Motor neuron (in vitro differentiated cells): Measurements from ENCODE around the gene SUFU. TPM values are rescaled to one million over a fixed set of nuclear protein-coding genes. Genes with fewer than 3 reads are reported as not detected.
A peak's percentile ranks its signal among the peaks of the same experiment; 100 is the strongest.
"Not testable (repeated sequence)": the region's sequence is repeated elsewhere in the genome, so short reads cannot be mapped to it uniquely, and the experiment has no call there.

Source experiments
- ATAC-seq, 8 experiments: fragments of 200-7000 bp; cut with Tn5 transposase; replicated peaks in 6 of 8; 2 replicates each; pipeline ENCODE4 v1.8.0; 2021; ENCODE audit warnings: mild to moderate bottlenecking in 8 of 8, moderate library complexity in 8 of 8
- H3K27ac ChIP-seq, 2 donors: fragments of 250-450 bp; sonication (Bioruptor Pico); 2 replicates each; pipeline ENCODE4 v1.9.0; 2021; ENCODE audit warnings: antibody characterized with exemption in 2 of 2, mild to moderate bottlenecking in 2 of 2, moderate library complexity in 1 of 2
- H3K4me1 ChIP-seq, 2 donors: fragments of 250-450 bp; sonication (Bioruptor Pico); replicated peaks in 1 of 2; 2 replicates each; pipeline ENCODE4 v1.6.1; 2021; ENCODE audit warnings: antibody characterized with exemption in 2 of 2, mild to moderate bottlenecking in 2 of 2, moderate library complexity in 1 of 2
- H3K4me3 ChIP-seq, 5 donors: fragments of 250-450 bp; sonication (Bioruptor Pico); 2 replicates each; pipeline ENCODE4 v1.9.0; 2021; ENCODE audit warnings: antibody characterized with exemption in 5 of 5, mild to moderate bottlenecking in 5 of 5, moderate library complexity in 4 of 5
- WGBS, 10 experiments: fragments of 450-650 bp; shearing (Covaris generic); methylation state at CpG; one replicate each; pipeline ENCODE4 v1.0.0; 2022; 5-methylcytosine and 5-hydroxymethylcytosine counted together
- in situ Hi-C, 9 experiments: fragments of 400-800 bp; cut with MboI; loops; one replicate each; pipeline ENCODE4 v1.15.0; 2021; ENCODE audit warnings: low sequenced_read_pairs in 9 of 9, low pct_unique_long_range_greater_than_20kb in 2 of 9; ENCODE audit not compliant: unreplicated experiment in 9 of 9
- total RNA-seq, 8 experiments: library from RNA; unstranded; fragments of 300-600 nt; gene quantifications; 2 replicates each; pipeline versions ENCODE4 v1.2.3 to v1.2.4, GENCODE V29; 2022

Gene SUFU
- total RNA-seq, 8 experiments from 2014 or later = 2.9 to 9.7 (median 4.8) TPM

- no peak for ATAC-seq
- in situ Hi-C loops = no loop called here
- Histone ChIP-seq H3K4me3 (no peak overlapping the region), H3K4me1 (peaks cover 34 to 39% of the 10 kb centered on the region in 2 donors), H3K27ac (no peak overlapping the region)
- WGBS, 10 experiments = 60 to 100% methylated on average over 1 of the region's 1 CpG; no CpG with 5 or more reads in 8 of the 10 experiments
Measured at GRCh38 chr10:102653060-102653459, 149.3 kb downstream of the SUFU start.

GRCh38 chr10:102654566-102654965, 150.8 kb downstream of the SUFU start:
- 80 to 100% (median 100%) methylated on average over 1 to 2 of the region's 7 CpGs; no CpG with 5 or more reads in 7 of the 10 experiments for WGBS, 10 experiments
- no peak for ATAC-seq
- Histone ChIP-seq H3K27ac (no peak overlapping the region), H3K4me3 (no peak overlapping the region), H3K4me1 (peaks cover 19 to 27% of the 10 kb centered on the region in 2 donors)
- in situ Hi-C loops = no loop called here

- in situ Hi-C loops = no loop called here
- peaks cover 15 to 25% of the 10 kb centered on the region in 2 donors for H3K4me1 ChIP-seq
- 83 to 100% (median 94%) methylated on average over 1 to 12 of the region's 12 CpGs; no CpG with 5 or more reads in 6 of the 10 experiments for WGBS, 10 experiments
- H3K4me3 ChIP-seq = no peak overlapping the region
- ATAC-seq = no peak
- no peak overlapping the region for H3K27ac ChIP-seq
Measured at GRCh38 chr10:102654969-102655368, 151.2 kb downstream of the SUFU start.

GRCh38 chr10:102656026-102656425, 152.3 kb downstream of the SUFU start:
- H3K4me3 ChIP-seq = no peak overlapping the region
- peaks cover 11 to 22% of the 10 kb centered on the region in 2 donors for H3K4me1 ChIP-seq
- WGBS, 10 experiments = 91 to 100% methylated on average over 1 to 4 of the region's 12 CpGs; no CpG with 5 or more reads in 8 of the 10 experiments
- H3K27ac ChIP-seq = no peak overlapping the region
- ATAC-seq = no peak
- in situ Hi-C loops = no loop called here

- H3K27ac ChIP-seq = no peak overlapping the region
- 87 to 100% (median 100%) methylated on average over 2 to 15 of the region's 42 CpGs; no CpG with 5 or more reads in 3 of the 10 experiments for WGBS, 10 experiments
- no peak for ATAC-seq
- peaks cover 11 to 22% of the 10 kb centered on the region in 2 donors for H3K4me1 ChIP-seq
- in situ Hi-C loops = no loop called here
- H3K4me3 ChIP-seq = no peak overlapping the region
Measured at GRCh38 chr10:102656791-102657371, 153.1 kb downstream of the SUFU start.

GRCh38 chr10:102657451-102657850, 153.7 kb downstream of the SUFU start:
- Histone ChIP-seq H3K4me3 (no peak overlapping the region), H3K27ac (no peak overlapping the region), H3K4me1 (peaks cover 11 to 16% of the 10 kb centered on the region in 2 donors)
- in situ Hi-C loops = no loop called here
- no peak for ATAC-seq
- 40 to 100% (median 87%) methylated on average over 1 to 8 of the region's 11 CpGs for WGBS, 10 experiments

- Histone ChIP-seq H3K4me3 (no peak overlapping the region), H3K27ac (no peak overlapping the region), H3K4me1 (peaks cover 11 to 16% of the 10 kb centered on the region in 2 donors)
- in situ Hi-C loops = no loop called here
- WGBS, 10 experiments = 40 to 100% (median 89%) methylated on average over 1 to 9 of the region's 13 CpGs; no CpG with 5 or more reads in 2 of the 10 experiments
- no peak for ATAC-seq
Measured at GRCh38 chr10:102657984-102658724, 154.4 kb downstream of the SUFU start.

GRCh38 chr10:102658802-102659201, 155.0 kb downstream of the SUFU start:
- in situ Hi-C loops = no loop called here
- 80 to 100% (median 100%) methylated on average over 1 to 2 of the region's 5 CpGs; no CpG with 5 or more reads in 3 of the 10 experiments for WGBS, 10 experiments
- no peak for ATAC-seq
- Histone ChIP-seq H3K4me3 (no peak overlapping the region), H3K27ac (no peak overlapping the region), H3K4me1 (peaks cover 11 to 16% of the 10 kb centered on the region in 2 donors)

- in situ Hi-C loops = no loop called here
- no peak overlapping the region for H3K4me3 ChIP-seq
- no CpG with 5 or more reads among the region's 22 CpGs for WGBS, 10 experiments
- H3K4me1 ChIP-seq = peaks cover 11 to 16% of the 10 kb centered on the region in 2 donors
- ATAC-seq = peak; percentile 58 to 85 (median 79)
- peak overlapping the region in 1 of 2 donors; percentile 60 for H3K27ac ChIP-seq
Measured at GRCh38 chr10:102660888-102661657, 157.3 kb downstream of the SUFU start.

- WGBS, 10 experiments = no CpG with 5 or more reads among the region's 6 CpGs
- H3K4me3 ChIP-seq = no peak overlapping the region
- in situ Hi-C loops = no loop called here
- ATAC-seq = peak in 6 of 8 experiments; percentile 5 to 31 (median 22)
- peaks cover 11 to 16% of the 10 kb centered on the region in 2 donors for H3K4me1 ChIP-seq
- H3K27ac ChIP-seq = peak overlapping the region in 1 of 2 donors; percentile 60
Measured at GRCh38 chr10:102661658-102662028, 157.9 kb downstream of the SUFU start.

GRCh38 chr10:102665904-102666509, 162.2 kb downstream of the SUFU start:
- Histone ChIP-seq H3K4me1 (peaks cover 30 to 39% of the 10 kb centered on the region in 2 donors), H3K4me3 (no peak overlapping the region), H3K27ac (no peak overlapping the region)
- ATAC-seq = no peak
- WGBS, 10 experiments = 20 to 100% (median 89%) methylated on average over 1 to 8 of the region's 9 CpGs; no CpG with 5 or more reads in 1 of the 10 experiments
- in situ Hi-C loops = no loop called here

GRCh38 chr10:102667411-102667810, 163.6 kb downstream of the SUFU start:
- in situ Hi-C loops, ATAC-seq, H3K4me3 ChIP-seq: not testable (repeated sequence)
- Histone ChIP-seq H3K4me1 (peaks cover 29 to 35% of the 10 kb centered on the region in 2 donors), H3K27ac (peak overlapping the region in 1 of 2 donors; percentile 45)
- WGBS, 10 experiments = 92% methylated on average over 2 of the region's 4 CpGs; no CpG with 5 or more reads in 9 of the 10 experiments
